H1 (cell line): ENCODE measurements around the gene PIGU. TPM values are rescaled to one million over a fixed set of nuclear protein-coding genes. Genes with fewer than 3 reads are reported as not detected.
"Not testable (repeated sequence)": the region's sequence is repeated elsewhere in the genome, so short reads cannot be mapped to it uniquely, and the experiment has no call there.

Experiments used
- CTCF ChIA-PET: fragments of 300-600 bp; sonication (Branson Sonifier 250); formaldehyde crosslinking; loops from one replicate; lab custom pipeline; 2021; ENCODE audit not compliant: partially characterized antibody; lab: Charles Lee
- POLR2A ChIA-PET: fragments of 300-600 bp; sonication (Branson Sonifier 250); formaldehyde crosslinking; loops from one replicate; lab custom pipeline; 2021; ENCODE audit warnings: inconsistent platforms; ENCODE audit not compliant: partially characterized antibody; lab: Charles Lee
- DNase-seq, 2 experiments: peaks; one replicate each; pipeline versions ENCODE4 v3.0.0 to v3.0.0-alpha.2; 2010 to 2022; ENCODE audit warnings: low spot score in 2 of 2, low read depth in 1 of 2, mixed read lengths in 1 of 2
- FAIRE-seq: peaks from 2 replicates; lab custom pipeline; 2011; peaks lifted over from hg19 to GRCh38; lab: Jason Lieb, UNC
- H2AFZ ChIP-seq: 2 replicates; pipeline ENCODE4 v1.8.1; 2012; ENCODE audit warnings: low read length, inconsistent platforms
- H2AK5ac ChIP-seq: 2 replicates; pipeline ENCODE4 v1.6.1; 2013; ENCODE audit warnings: low read depth, low read length
- H2BK120ac ChIP-seq: replicated peaks from 2 replicates; pipeline ENCODE3; 2013; ENCODE audit warnings: low read depth, low read length, inconsistent platforms
- H2BK12ac ChIP-seq: 2 replicates; pipeline ENCODE4 v1.6.1; 2013; ENCODE audit warnings: low read depth, low read length
- H2BK15ac ChIP-seq: 2 replicates; pipeline ENCODE4 v1.6.1; 2013; ENCODE audit warnings: low read length
- H2BK20ac ChIP-seq: 2 replicates; pipeline ENCODE4 v1.6.1; 2013; ENCODE audit warnings: low read length
- H2BK5ac ChIP-seq: 2 replicates; pipeline ENCODE4 v1.6.1; 2013; ENCODE audit warnings: low read depth, low read length
- H3K14ac ChIP-seq: 2 replicates; pipeline ENCODE4 v1.6.1; 2013; ENCODE audit warnings: inconsistent platforms; ENCODE audit not compliant: insufficient read length
- H3K18ac ChIP-seq: 2 replicates; pipeline ENCODE4 v1.6.1; 2013; ENCODE audit warnings: low read length; ENCODE audit errors: extremely low read depth
- H3K23ac ChIP-seq: 2 replicates; pipeline ENCODE4 v1.6.1; 2013; ENCODE audit warnings: inconsistent platforms; ENCODE audit not compliant: insufficient read length
- H3K23me2 ChIP-seq: 2 replicates; pipeline ENCODE4 v1.6.1; 2013; ENCODE audit warnings: low read depth, low read length
- H3K27ac ChIP-seq: 2 replicates; pipeline ENCODE4 v1.6.1; 2011; ENCODE audit warnings: low read depth, low read length, inconsistent platforms
- H3K27me3 ChIP-seq, 4 experiments: replicated peaks in 1 of 4; 1 replicate in 1 of 4; 2 replicates in 3 of 4; pipeline versions ENCODE4 v1.6.1 to v1.8.1; 2011 to 2013; ENCODE audit warnings: low read length in 3 of 4, mild to moderate bottlenecking in 3 of 4, inconsistent platforms in 2 of 4, mixed read lengths in 2 of 4, moderate library complexity in 1 of 4; ENCODE audit not compliant: control insufficient read depth in 3 of 4, insufficient read depth in 3 of 4; ENCODE audit errors: extremely low read depth in 1 of 4
- H3K36me3 ChIP-seq, 4 experiments: 2 replicates each; pipeline versions ENCODE4 v1.6.1 to v1.8.1; 2011 to 2013; ENCODE audit warnings: mild to moderate bottlenecking in 4 of 4, low read length in 3 of 4, moderate library complexity in 2 of 4, control low read depth in 1 of 4, inconsistent platforms in 1 of 4; ENCODE audit not compliant: insufficient read depth in 4 of 4, control insufficient read depth in 2 of 4
- H3K4ac ChIP-seq: replicated peaks from 2 replicates; pipeline ENCODE3; 2013; ENCODE audit warnings: low read length, low read depth, mixed read lengths, inconsistent platforms; ENCODE audit not compliant: insufficient read length
- H3K4me1 ChIP-seq, 4 experiments: replicated peaks in 1 of 4; 1 replicate in 1 of 4; 2 replicates in 3 of 4; pipeline versions ENCODE4 v1.6.1 to v1.8.1; 2011 to 2013; ENCODE audit warnings: low read length in 3 of 4, inconsistent platforms in 2 of 4, mixed read lengths in 1 of 4; ENCODE audit not compliant: insufficient read depth in 4 of 4, control insufficient read depth in 3 of 4
- H3K4me2 ChIP-seq, 2 experiments: 2 replicates each; pipeline versions ENCODE4 v1.6.1 to v1.8.1; 2011 to 2013; ENCODE audit warnings: low read depth in 2 of 2, low read length in 2 of 2, control low read depth in 1 of 2, inconsistent platforms in 1 of 2, mild to moderate bottlenecking in 1 of 2; ENCODE audit not compliant: insufficient read depth in 1 of 2
- H3K4me3 ChIP-seq, 4 experiments: fragments of 200-600, 300-600 bp in 1 of 4; sonication (generic), shearing (Covaris generic), sonication (Bioruptor Twin) in 1 of 4; 2 replicates each; pipeline versions ENCODE4 v1.5.1 to v1.8.1; 2011 to 2016; ENCODE audit warnings: low read length in 4 of 4, low read depth in 3 of 4, control low read depth in 2 of 4, inconsistent platforms in 2 of 4, mild to moderate bottlenecking in 2 of 4, mixed read lengths in 1 of 4, moderate library complexity in 1 of 4; ENCODE audit not compliant: insufficient read depth in 2 of 4; ENCODE audit errors: extremely low read depth in 1 of 4
- H3K56ac ChIP-seq: replicated peaks from 2 replicates; pipeline ENCODE3; 2013; ENCODE audit warnings: low read depth, mild to moderate bottlenecking, mixed read lengths, low read length, inconsistent platforms; ENCODE audit not compliant: insufficient read length
- H3K79me1 ChIP-seq: 2 replicates; pipeline ENCODE4 v1.6.1; 2013; ENCODE audit warnings: low read depth, low read length, control low read depth
- H3K79me2 ChIP-seq, 2 experiments: 2 replicates each; pipeline versions ENCODE4 v1.6.1 to v1.8.1; 2012 to 2013; ENCODE audit warnings: low read length in 2 of 2, mild to moderate bottlenecking in 2 of 2, inconsistent platforms in 1 of 2; ENCODE audit not compliant: insufficient read depth in 2 of 2, control insufficient read depth in 1 of 2
- H3K9ac ChIP-seq, 4 experiments: replicated peaks in 1 of 4; 1 replicate in 1 of 4; 2 replicates in 3 of 4; pipeline versions ENCODE4 v1.6.1 to v1.8.1; 2011 to 2013; ENCODE audit warnings: low read depth in 3 of 4, low read length in 3 of 4, control low read depth in 2 of 4, mild to moderate bottlenecking in 2 of 4, moderate library complexity in 2 of 4, inconsistent platforms in 1 of 4; ENCODE audit errors: extremely low read depth in 1 of 4
- H3K9me3 ChIP-seq, 2 experiments: 2 replicates each; pipeline versions ENCODE4 v1.6.1 to v1.8.1; 2012 to 2013; ENCODE audit warnings: mild to moderate bottlenecking in 2 of 2, moderate library complexity in 2 of 2, control low read depth in 1 of 2, inconsistent platforms in 1 of 2, low read depth in 1 of 2, low read length in 1 of 2, mixed read lengths in 1 of 2; ENCODE audit not compliant: insufficient read depth in 2 of 2
- H4K20me1 ChIP-seq, 2 experiments: replicated peaks in 1 of 2; 2 replicates each; pipeline versions ENCODE3 to v1.8.1; 2011 to 2013; ENCODE audit warnings: inconsistent platforms in 2 of 2, low read length in 2 of 2, mild to moderate bottlenecking in 1 of 2; ENCODE audit not compliant: insufficient read depth in 2 of 2, control insufficient read depth in 1 of 2
- H4K5ac ChIP-seq: 2 replicates; pipeline ENCODE4 v1.6.1; 2013; ENCODE audit warnings: low read length, low read depth, mixed read lengths, inconsistent platforms; ENCODE audit not compliant: insufficient read length
- H4K8ac ChIP-seq: 2 replicates; pipeline ENCODE4 v1.8.0; 2013; ENCODE audit warnings: mild to moderate bottlenecking, moderate library complexity, low read length, inconsistent platforms; ENCODE audit not compliant: insufficient read depth; ENCODE audit errors: extremely low read depth
- H4K91ac ChIP-seq: replicated peaks from 2 replicates; pipeline ENCODE3; 2013; ENCODE audit warnings: low read length, mixed read lengths, inconsistent platforms; ENCODE audit not compliant: insufficient read length
- WGBS, 2 experiments: shearing (Covaris generic) in 1 of 2; methylation state at CpG; one replicate each; pipeline versions ENCODE4 v1.1.6 to v1.1.7; 2013 to 2015; ENCODE audit warnings: low lambda C conversion rate in 2 of 2, mixed read lengths in 2 of 2, inconsistent platforms in 1 of 2, low coverage in 1 of 2, missing lambda C conversion rate in 1 of 2; ENCODE audit not compliant: insufficient replicate concordance in 2 of 2, insufficient coverage in 1 of 2, insufficient read length in 1 of 2; ENCODE audit errors: extremely low coverage in 1 of 2, missing lambda C conversion rate in 1 of 2; 5-methylcytosine and 5-hydroxymethylcytosine counted together
- polyA plus RNA-seq, 7 experiments: library from polyadenylated mRNA; depleted of rRNA in 3 of 7; stranded (reverse) in 5 of 7; unstranded in 2 of 7; fragments of >200 nt in 5 of 7; fragments of 200-250 nt in 2 of 7; gene quantifications; 1 replicate in 5 of 7; 2 replicates in 1 of 7; 4 replicates in 1 of 7; pipeline versions ENCODE4 v1.2.1 to v1.2.3, GENCODE V29; 2011 to 2013; ENCODE audit warnings: missing spikeins in 2 of 7, mixed read lengths in 2 of 7
- total RNA-seq: library from RNA; stranded (reverse); fragmentation: NEBNext Ultra II Directional; extraction: Animal tissue kit (Norgen Biotek cat#: 25700); gene quantifications from 2 replicates; pipeline ENCODE4 v1.2.1, GENCODE V29; 2021

Gene PIGU
- total and polyA plus RNA-seq, 2 of the 8 experiments (the other 6 are each of a cell fraction or from before 2014, with no cell fraction given), result 28.3 to 117 TPM

- H3K27me3 ChIP-seq, H4K91ac ChIP-seq, H2BK15ac ChIP-seq, H3K9me3 ChIP-seq, H3K23me2 ChIP-seq, H4K8ac ChIP-seq, H3K79me2 ChIP-seq, H3K56ac ChIP-seq, H2BK20ac ChIP-seq, H3K23ac ChIP-seq, H2BK5ac ChIP-seq, H2AK5ac ChIP-seq, H4K5ac ChIP-seq, H2BK120ac ChIP-seq, H3K4ac ChIP-seq, DNase-seq, H2BK12ac ChIP-seq, H3K9ac ChIP-seq, H2AFZ ChIP-seq, POLR2A ChIA-PET, H3K14ac ChIP-seq, H3K27ac ChIP-seq, FAIRE-seq, H3K36me3 ChIP-seq, CTCF ChIA-PET, H3K4me2 ChIP-seq, H3K4me3 ChIP-seq, H3K4me1 ChIP-seq, H4K20me1 ChIP-seq, H3K79me1 ChIP-seq, H3K18ac ChIP-seq: not testable (repeated sequence)
- WGBS, 2 experiments, result 95% methylated on average over 4 of the region's 4 CpGs; no CpG with 5 or more reads in 1 of the 2 experiments
These were observed 64.9 kb downstream of the PIGU start for GRCh38 chr20:34611976-34612375.
